ENCODE data around the gene PCK2. TPM values are rescaled to one million over a fixed set of nuclear protein-coding genes. Genes with fewer than 3 reads are reported as not detected.

PCK2 gene
- total RNA-seq, 1 donor from 2014 or later: 13.2 TPM

- no peak for DNase-seq (ENCODE audit: low spot score)
Observed at GRCh38 chr14:24074625-24075484, 19.3 kb upstream of the PCK2 start.

GRCh38 chr14:24075485-24076301, 18.4 kb upstream of the PCK2 start:
- DNase-seq (ENCODE audit: low spot score): no peak

DNA sequence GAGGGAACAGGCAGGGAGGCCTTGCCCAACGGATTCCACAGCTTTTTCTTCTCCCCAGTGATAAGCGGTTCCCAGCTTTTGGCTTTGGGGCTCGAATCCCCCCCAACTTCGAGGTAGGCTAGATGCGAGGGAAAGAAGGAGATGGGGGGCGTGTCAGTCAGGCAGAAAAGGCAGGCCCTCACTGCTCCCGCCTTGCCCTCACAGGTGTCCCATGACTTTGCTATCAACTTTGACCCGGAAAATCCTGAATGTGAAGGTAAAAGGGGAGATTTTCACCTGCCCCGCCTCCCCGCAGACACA, 17.9 kb upstream of the PCK2 start:
- no peak for DNase-seq (ENCODE audit: low spot score)

- no peak for DNase-seq (ENCODE audit: low spot score)
Observed at GRCh38 chr14:24077086-24077485, 17.0 kb upstream of the PCK2 start.

GRCh38 chr14:24078146-24078545, 16.0 kb upstream of the PCK2 start:
- no peak for DNase-seq (ENCODE audit: low spot score)

DNA sequence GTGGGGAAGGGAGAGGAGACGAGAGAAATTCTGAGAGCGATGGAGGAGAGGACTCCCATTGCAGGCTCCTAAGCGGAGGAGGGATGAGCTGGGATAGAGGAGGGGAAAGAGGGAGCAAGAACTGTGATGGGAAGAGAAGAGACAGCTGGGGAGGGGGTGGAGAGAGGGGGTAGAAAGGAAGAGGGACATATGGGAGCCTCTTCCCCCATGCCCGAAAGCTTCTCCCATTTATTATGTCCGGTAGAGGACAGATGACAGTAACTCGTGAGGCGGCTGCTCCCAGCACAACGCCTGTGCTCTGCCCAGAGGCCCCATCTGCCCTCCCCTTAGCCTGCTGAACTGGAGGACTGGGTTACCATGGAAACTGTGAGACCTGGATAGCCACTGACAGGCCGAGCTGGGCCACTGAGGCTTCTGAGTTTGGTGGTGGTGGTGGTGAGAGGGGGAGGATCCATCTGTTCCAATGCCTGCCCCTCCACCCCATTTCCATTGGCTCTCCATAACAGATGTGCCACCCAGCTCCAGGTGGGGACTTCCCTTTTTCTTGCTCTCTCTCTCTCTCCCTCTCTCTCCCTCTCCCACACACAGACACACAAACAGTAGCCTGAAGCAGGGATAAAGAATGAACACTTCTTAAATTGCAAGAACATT, 14.5 kb upstream of the PCK2 start:
- no peak for DNase-seq (ENCODE audit: low spot score)

GRCh38 chr14:24080142-24080530, 14.0 kb upstream of the PCK2 start:
- no peak for DNase-seq (ENCODE audit: low spot score)

- peak; percentile 24 for DNase-seq (ENCODE audit: low spot score)
Observed at GRCh38 chr14:24080888-24081738, 13.0 kb upstream of the PCK2 start.

- DNase-seq (ENCODE audit: low spot score): no peak
Observed at GRCh38 chr14:24081739-24082211, 12.3 kb upstream of the PCK2 start.

GRCh38 chr14:24082411-24083080, 11.6 kb upstream of the PCK2 start:
- no peak for DNase-seq (ENCODE audit: low spot score)

DNA sequence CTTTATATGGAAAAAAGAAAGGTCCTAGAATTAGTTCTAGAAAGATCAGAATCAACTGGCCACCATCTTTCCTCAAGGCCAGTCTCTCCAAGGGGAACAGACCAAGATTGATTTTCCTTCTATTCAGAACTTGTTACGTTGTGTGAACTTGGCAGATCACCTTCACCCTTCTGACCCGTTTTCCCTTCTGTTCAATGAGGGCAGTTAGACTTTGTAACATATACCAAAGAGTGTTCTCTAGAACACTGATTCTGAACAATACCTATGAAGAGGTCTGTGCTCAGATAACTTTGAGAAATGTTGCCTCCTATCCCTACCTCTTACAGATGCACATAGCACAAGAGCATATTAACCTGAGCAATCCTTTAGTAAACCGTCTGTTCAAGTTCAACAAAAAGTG, 10.6 kb upstream of the PCK2 start:
- DNase-seq (ENCODE audit: low spot score): no peak

DNA sequence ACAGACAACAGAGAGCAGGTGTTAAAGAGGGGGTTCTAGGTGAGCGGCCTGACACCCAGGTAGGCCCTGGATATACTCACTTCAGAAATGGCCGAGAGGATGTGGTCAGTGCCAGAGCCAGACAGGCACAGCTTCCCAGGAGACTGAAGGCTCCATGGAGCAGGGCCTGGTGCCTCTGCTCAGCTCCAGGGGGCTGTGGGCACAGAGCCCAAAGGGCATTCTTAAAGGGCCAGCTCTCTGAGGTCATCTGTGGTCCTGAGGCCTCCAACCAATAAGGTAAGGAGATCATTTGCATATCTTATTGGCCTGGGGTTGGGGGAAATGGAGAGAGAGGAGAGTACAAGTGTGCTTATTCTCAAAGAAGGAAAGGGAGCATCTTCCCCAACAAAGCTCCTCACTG, 9.7 kb upstream of the PCK2 start:
- no peak for DNase-seq (ENCODE audit: low spot score)

- DNase-seq (ENCODE audit: low spot score): no peak
Observed at GRCh38 chr14:24085215-24085614, 8.9 kb upstream of the PCK2 start.

DNA sequence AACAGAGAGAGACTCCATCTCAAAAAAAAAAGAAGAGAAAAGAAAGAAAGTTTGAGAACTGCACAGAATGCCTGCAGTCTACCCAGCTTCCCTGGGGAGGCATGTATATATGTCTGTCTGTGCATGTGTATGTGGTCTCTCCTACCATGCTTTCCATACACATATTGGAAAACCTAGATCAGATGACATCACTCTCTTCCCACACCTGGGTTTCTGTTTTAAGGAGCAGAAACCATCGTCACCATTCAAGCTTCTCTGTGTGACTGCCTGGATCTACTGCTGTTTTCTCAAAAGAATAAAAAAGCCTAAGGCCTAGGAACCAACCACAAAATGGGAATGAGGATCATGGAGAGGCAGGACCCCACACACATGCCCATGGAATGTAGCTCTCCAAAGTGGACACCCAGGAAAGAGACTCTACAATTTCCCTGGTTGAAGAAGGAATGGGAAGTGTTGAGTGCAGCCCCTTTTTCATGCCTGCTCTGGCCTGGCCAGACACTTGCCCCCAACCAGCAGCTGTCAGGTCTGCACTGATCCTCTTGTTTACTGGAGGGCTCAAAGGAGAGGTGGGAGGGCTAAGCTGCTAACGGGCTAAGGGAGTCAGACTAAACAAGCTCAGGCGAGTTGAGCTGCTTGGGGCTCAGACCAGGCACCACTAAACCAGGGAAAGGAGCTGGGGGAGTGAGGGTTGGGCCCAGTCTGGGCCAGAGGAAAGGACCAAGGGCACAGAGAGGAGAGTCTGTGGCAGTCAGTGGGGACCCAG, 7.7 kb upstream of the PCK2 start:
- no peak for DNase-seq (ENCODE audit: low spot score)

- no peak for DNase-seq (ENCODE audit: low spot score)
Observed at GRCh38 chr14:24087004-24087403, 7.1 kb upstream of the PCK2 start.

GRCh38 chr14:24088095-24088494, 6.0 kb upstream of the PCK2 start:
- DNase-seq (ENCODE audit: low spot score): no peak

DNA sequence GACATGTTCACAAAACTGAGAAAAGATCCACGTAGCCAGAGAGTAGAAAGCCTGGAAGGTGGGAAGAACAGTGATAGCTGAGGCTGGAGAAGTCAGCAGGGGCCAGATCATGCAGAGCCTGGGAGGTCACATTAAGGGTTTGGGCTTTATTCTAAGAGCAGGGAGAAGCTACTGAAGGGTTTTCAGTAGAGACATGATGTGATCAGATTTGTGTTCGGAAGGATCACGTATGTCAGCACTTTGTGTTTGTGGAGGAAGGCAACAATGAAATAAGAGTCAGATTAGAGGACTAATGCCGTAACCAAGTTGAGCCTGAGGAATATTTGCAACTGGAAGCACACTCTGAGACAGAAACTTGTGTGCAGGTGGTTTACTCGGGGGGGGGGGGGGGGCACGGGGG, 4.2 kb upstream of the PCK2 start:
- DNase-seq (ENCODE audit: low spot score): no peak

- no peak for DNase-seq (ENCODE audit: low spot score)
Observed at GRCh38 chr14:24092110-24092504, 2.0 kb upstream of the PCK2 start.

- peak; percentile 19 for DNase-seq (ENCODE audit: low spot score)
Observed at GRCh38 chr14:24092505-24093206, 1.5 kb upstream of the PCK2 start.

Data from umbilical cord (tissue), 2 donors.